ENCODE measurements around the gene DLG4.

DLG4 gene

GRCh38 chr17:7156342-7156940, 63.2 kb downstream of the DLG4 start:
- no peak for DNase-seq (ENCODE audit: low read depth in 2 of 2)

GRCh38 chr17:7147772-7148171, 71.9 kb downstream of the DLG4 start:
- DNase-seq (ENCODE audit: low read depth in 2 of 2), result no peak

DNA sequence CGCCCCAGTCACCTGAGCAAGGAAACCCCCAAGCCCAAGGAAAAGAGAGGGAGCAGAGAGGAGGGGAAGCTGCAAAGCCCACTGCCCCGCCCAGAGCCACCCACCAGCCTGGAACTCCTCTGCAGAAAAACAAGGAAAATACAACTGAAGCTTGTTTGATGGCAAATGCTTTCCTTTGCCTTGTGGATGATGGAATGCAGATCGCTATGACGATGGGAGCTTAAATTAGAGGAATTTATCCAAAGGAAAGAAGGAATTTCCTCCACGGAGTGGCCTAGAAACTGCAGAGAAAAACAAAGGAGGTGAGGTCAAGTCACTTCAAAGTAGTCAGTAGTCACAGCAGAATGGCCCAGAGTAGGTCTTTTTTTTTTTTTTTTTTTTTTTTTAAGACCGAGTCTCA, 73.5 kb downstream of the DLG4 start:
- no peak for DNase-seq (ENCODE audit: low read depth in 2 of 2)

GRCh38 chr17:7144213-7144612, 75.4 kb downstream of the DLG4 start:
- no peak for DNase-seq (ENCODE audit: low read depth in 2 of 2)

DNA sequence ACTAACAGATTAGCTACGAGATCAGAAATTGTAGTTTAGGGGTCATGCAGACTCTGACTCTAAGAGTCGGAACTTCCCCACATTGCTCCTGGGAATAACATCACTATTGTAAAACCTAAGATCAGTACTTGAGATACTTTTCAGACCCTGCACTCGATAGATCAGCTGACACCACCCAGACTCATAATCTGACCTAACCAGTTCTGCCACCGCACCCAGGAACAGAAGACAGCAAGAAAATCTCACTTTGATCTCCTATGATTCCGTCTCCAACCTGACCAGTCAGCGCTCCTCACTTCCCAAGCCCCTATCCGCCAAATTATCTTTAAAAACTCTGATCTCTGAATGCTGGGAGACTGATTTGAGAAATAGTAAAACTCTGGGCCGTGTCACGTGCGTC, 77.8 kb downstream of the DLG4 start:
- no peak for DNase-seq (ENCODE audit: low read depth in 2 of 2)

- no peak for DNase-seq (ENCODE audit: low read depth in 2 of 2)
Observed at GRCh38 chr17:7139400-7139799, 80.2 kb downstream of the DLG4 start.

DNA sequence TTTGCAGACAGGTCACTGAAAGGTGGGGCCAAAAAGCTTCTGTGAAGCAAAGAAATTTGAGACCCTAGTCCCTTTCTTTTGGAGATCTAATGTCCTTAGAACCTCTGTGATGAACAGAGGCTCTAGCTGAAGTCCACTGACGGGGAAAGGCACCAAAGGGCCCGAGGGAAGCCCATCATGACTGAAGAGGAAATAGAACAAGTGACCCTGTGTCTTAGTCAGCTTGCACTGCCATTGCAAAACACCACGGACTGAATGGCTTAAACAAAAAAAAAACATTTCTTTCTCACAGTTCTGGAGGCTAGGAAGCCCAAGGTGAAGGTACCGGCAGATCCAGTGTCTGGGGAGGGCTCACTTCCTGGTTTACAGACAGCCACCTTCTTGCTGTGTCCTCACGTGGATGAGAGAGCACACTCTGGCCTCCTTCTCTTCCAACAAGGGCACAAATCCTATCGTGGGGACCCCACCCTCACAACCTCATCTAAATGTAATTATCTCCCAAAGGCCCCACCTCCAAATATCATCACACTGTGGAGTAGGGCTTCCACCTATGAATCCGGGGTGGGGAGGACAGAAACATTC, 80.7 kb downstream of the DLG4 start:
- no peak for DNase-seq (ENCODE audit: low read depth in 2 of 2)

- DNase-seq (ENCODE audit: low read depth in 2 of 2), result no peak
Observed at GRCh38 chr17:7137171-7137943, 82.3 kb downstream of the DLG4 start.

All from activated CD4-positive, alpha-beta T cell treated with anti-CD3 and anti-CD28 coated beads for 24 hours (primary cell).